ENCODE results near the gene BICRA.
"Not testable (repeated sequence)": the region's sequence is repeated elsewhere in the genome, so short reads cannot be mapped to it uniquely, and the experiment has no call there.

BICRA gene

GRCh38 chr19:47631681-47632446, 22.9 kb downstream of the BICRA start:
- no peak for DNase-seq (ENCODE audit: low read depth)

GRCh38 chr19:47633517-47633916, 24.6 kb downstream of the BICRA start:
- no peak for DNase-seq (ENCODE audit: low read depth)

- DNase-seq (ENCODE audit: low read depth), result no peak
Observed at GRCh38 chr19:47633996-47634395, 25.1 kb downstream of the BICRA start.

GRCh38 chr19:47635152-47635754, 26.3 kb downstream of the BICRA start:
- not testable (repeated sequence) for DNase-seq (ENCODE audit: low read depth)

GRCh38 chr19:47637550-47637949, 28.6 kb downstream of the BICRA start:
- DNase-seq (ENCODE audit: low read depth), result no peak

- DNase-seq (ENCODE audit: low read depth), result no peak
Observed at GRCh38 chr19:47641891-47642485, 33.1 kb downstream of the BICRA start.

- DNase-seq (ENCODE audit: low read depth), result no peak
Observed at GRCh38 chr19:47643281-47643680, 34.3 kb downstream of the BICRA start.

- no peak for DNase-seq (ENCODE audit: low read depth)
Observed at GRCh38 chr19:47644199-47644598, 35.3 kb downstream of the BICRA start.

GRCh38 chr19:47644743-47645482, 36.0 kb downstream of the BICRA start:
- no peak for DNase-seq (ENCODE audit: low read depth)

GRCh38 chr19:47646924-47647323, 38.0 kb downstream of the BICRA start:
- no peak for DNase-seq (ENCODE audit: low read depth)

GRCh38 chr19:47649588-47649987, 40.7 kb downstream of the BICRA start:
- no peak for DNase-seq (ENCODE audit: low read depth)

- DNase-seq (ENCODE audit: low read depth), result no peak
Observed at GRCh38 chr19:47650700-47651099, 41.8 kb downstream of the BICRA start.

- DNase-seq (ENCODE audit: low read depth), result no peak
Observed at GRCh38 chr19:47651132-47651531, 42.2 kb downstream of the BICRA start.

GRCh38 chr19:47651691-47652090, 42.8 kb downstream of the BICRA start:
- DNase-seq (ENCODE audit: low read depth), result no peak

- DNase-seq (ENCODE audit: low read depth), result no peak
Observed at GRCh38 chr19:47652285-47652684, 43.4 kb downstream of the BICRA start.

GRCh38 chr19:47653856-47654255, 44.9 kb downstream of the BICRA start:
- DNase-seq (ENCODE audit: low read depth), result no peak

GRCh38 chr19:47657719-47658118, 48.8 kb downstream of the BICRA start:
- DNase-seq (ENCODE audit: low read depth), result no peak

- no peak for DNase-seq (ENCODE audit: low read depth)
Observed at GRCh38 chr19:47658431-47659348, 49.8 kb downstream of the BICRA start.

GRCh38 chr19:47660435-47660832, 51.5 kb downstream of the BICRA start:
- DNase-seq (ENCODE audit: low read depth), result no peak

- DNase-seq (ENCODE audit: low read depth), result no peak
Observed at GRCh38 chr19:47661161-47661560, 52.2 kb downstream of the BICRA start.

- DNase-seq (ENCODE audit: low read depth), result no peak
Observed at GRCh38 chr19:47661611-47662010, 52.7 kb downstream of the BICRA start.
